Upper lobe of left lung (tissue), 6 donors: Measurements from ENCODE around the gene RNF14. TPM values are rescaled to one million over a fixed set of nuclear protein-coding genes. Genes with fewer than 3 reads are reported as not detected.

Experiments used
- ATAC-seq, 2 donors: fragments of 200-7000 bp; cut with Tn5 transposase; one replicate each; pipeline ENCODE4 v1.9.1; 2022; ENCODE audit warnings: mild to moderate bottlenecking in 2 of 2, moderate library complexity in 2 of 2; ENCODE audit not compliant: low FRiP score in 2 of 2
- DNase-seq, 2 donors: peaks; one replicate each; pipeline ENCODE4 v3.0.0-alpha.2; 2019 to 2020
- H3K27ac ChIP-seq, 4 donors: fragments of 200-600 bp; sonication (generic); one replicate each; pipeline ENCODE4 v1.5.1; 2016 to 2019
- H3K27me3 ChIP-seq, 4 donors: fragments of 200-600 bp; sonication (generic); one replicate each; pipeline ENCODE4 v1.5.1; 2017 to 2019
- H3K36me3 ChIP-seq, 4 donors: fragments of 200-600 bp; sonication (generic); one replicate each; pipeline ENCODE4 v1.5.1; 2016 to 2019
- H3K4me1 ChIP-seq, 4 donors: fragments of 200-600 bp; sonication (generic); one replicate each; pipeline ENCODE4 v1.5.1; 2018 to 2019
- H3K4me3 ChIP-seq, 4 donors: fragments of 200-600 bp; sonication (generic); one replicate each; pipeline ENCODE4 v1.5.1; 2017 to 2019; ENCODE audit warnings: mild to moderate bottlenecking in 2 of 4, moderate library complexity in 1 of 4
- H3K9me3 ChIP-seq, 4 donors: fragments of 200-600 bp; sonication (generic); one replicate each; pipeline ENCODE4 v1.5.1; 2018 to 2019
- EP300 ChIP-seq, 4 donors: sonication (generic); formaldehyde crosslinking; IDR thresholded peaks; one replicate each; pipeline ENCODE4 v1.5.1; 2017; ENCODE audit warnings: antibody characterized with exemption in 4 of 4, control low read depth in 2 of 4
- POLR2A ChIP-seq, 4 donors: fragments of 450-650 bp; IDR thresholded peaks; one replicate each; pipeline ENCODE4 v1.5.1; 2016 to 2017; ENCODE audit warnings: antibody characterized with exemption in 4 of 4, mild to moderate bottlenecking in 2 of 4
- POLR2AphosphoS5 ChIP-seq, 2 donors: sonication (generic); formaldehyde crosslinking; IDR thresholded peaks; one replicate each; pipeline ENCODE4 v1.5.1; 2017; ENCODE audit warnings: antibody characterized with exemption in 2 of 2
- WGBS, 2 donors: methylation state at CpG; one replicate each; pipeline ENCODE4 v1.1.5; 2017 to 2018; 5-methylcytosine and 5-hydroxymethylcytosine counted together
- total RNA-seq, 6 donors: library from RNA; depleted of rRNA in 4 of 6; stranded (reverse); fragments of >200 nt in 4 of 6; gene quantifications; one replicate each; pipeline versions ENCODE4 v1.1.0 to v1.2.1, GENCODE V29; 2016 to 2021
- TF ChIP-seq, protein P1 (sequence below), 6 experiments: fragments of 450-650 bp in 4 of 6; fragments of 200-600 bp in 2 of 6; sonication (generic) in 2 of 6; IDR thresholded peaks; one replicate each; pipeline ENCODE4 v1.5.1; 2016 to 2019; ENCODE audit warnings: antibody characterized with exemption in 6 of 6
- donor health status: DM: no; HTN: no; CAD: no; lungs with moderate emphysema.
- donor health status: DM: no; HTN: yes; CAD: no; lungs with severe emphysema.

Gene RNF14
- total RNA-seq, 6 donors from 2014 or later = 20.3 to 54.6 (median 44.3) TPM

DNA sequence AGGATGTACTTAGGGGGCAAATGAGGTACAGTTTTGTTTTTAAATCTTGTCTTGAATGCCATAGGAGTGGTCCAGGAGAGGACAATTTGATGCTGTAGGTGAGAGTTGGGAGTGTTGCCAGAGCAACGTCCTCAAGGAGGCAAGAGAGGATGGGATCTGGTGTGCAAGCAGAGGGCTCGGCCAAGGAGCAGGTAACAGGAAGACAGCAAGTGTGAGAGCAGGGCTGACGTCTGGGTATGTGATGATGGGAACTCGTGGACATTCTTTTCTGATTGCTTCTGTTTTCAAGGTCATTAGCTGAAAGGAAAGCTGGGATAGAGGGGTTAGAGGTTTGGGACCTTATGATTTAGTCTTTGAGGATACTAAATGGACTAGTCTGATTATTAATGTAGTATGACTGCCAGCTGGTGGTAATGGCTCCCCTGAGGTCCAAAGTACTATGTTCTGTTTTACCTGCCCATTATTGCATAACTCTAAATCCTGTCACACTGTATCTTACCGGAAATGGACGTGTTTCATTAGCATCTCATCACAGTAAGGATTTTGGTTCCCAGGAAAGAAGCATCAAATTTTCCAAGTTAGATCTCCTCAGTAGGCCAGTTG, 28.6 kb downstream of the RNF14 start:
- Histone ChIP-seq H3K9me3 (no peaks in the 10 kb centered on the region), H3K27me3 (no peaks in the 10 kb centered on the region), H3K4me3 (no peak overlapping the region), H3K27ac (no peak overlapping the region), H3K36me3 (peaks cover 11 to 59% (median 30%) of the 10 kb centered on the region in 4 donors), H3K4me1 (no peaks in the 10 kb centered on the region)
- WGBS, 2 donors = 71 to 73% methylated on average over 6 of the region's 6 CpGs
- ATAC-seq = no peak
- no peak for DNase-seq
- TF ChIP-seq POLR2AphosphoS5 (IDR thresholded peaks at IDR 0.05) = no peak
- no peak for TF ChIP-seq EP300 (IDR thresholded peaks at IDR 0.05)
- no peak for TF ChIP-seq POLR2A (IDR thresholded peaks at IDR 0.05)
- TF ChIP-seq, protein P1, sequence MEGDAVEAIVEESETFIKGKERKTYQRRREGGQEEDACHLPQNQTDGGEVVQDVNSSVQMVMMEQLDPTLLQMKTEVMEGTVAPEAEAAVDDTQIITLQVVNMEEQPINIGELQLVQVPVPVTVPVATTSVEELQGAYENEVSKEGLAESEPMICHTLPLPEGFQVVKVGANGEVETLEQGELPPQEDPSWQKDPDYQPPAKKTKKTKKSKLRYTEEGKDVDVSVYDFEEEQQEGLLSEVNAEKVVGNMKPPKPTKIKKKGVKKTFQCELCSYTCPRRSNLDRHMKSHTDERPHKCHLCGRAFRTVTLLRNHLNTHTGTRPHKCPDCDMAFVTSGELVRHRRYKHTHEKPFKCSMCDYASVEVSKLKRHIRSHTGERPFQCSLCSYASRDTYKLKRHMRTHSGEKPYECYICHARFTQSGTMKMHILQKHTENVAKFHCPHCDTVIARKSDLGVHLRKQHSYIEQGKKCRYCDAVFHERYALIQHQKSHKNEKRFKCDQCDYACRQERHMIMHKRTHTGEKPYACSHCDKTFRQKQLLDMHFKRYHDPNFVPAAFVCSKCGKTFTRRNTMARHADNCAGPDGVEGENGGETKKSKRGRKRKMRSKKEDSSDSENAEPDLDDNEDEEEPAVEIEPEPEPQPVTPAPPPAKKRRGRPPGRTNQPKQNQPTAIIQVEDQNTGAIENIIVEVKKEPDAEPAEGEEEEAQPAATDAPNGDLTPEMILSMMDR (IDR thresholded peaks at IDR 0.05) = no peak

DNA sequence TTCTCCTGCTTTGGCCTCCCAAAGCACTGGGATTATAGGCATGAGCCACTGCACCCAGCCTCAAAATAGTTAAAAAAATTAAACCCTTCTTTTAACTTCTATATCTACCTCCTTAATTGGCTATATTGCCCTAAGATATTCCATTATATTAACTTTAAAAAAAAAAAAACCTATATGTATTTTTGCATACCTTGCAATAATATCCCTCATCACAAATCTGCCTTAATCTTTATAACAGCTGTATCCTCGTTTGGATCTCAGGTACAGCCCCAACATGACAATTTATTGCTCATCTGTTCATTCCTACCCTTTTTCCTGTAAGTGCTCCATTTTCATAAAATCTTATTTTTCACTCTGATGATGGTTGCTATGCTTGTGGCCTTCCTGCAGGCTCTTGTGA, 31.3 kb downstream of the RNF14 start:
- WGBS, 2 donors = 78 to 84% methylated on average over 1 of the region's 1 CpG
- no peak for TF ChIP-seq EP300 (IDR thresholded peaks at IDR 0.05)
- no peak for TF ChIP-seq POLR2A (IDR thresholded peaks at IDR 0.05)
- TF ChIP-seq, protein P1 (IDR thresholded peaks at IDR 0.05) = no peak
- TF ChIP-seq POLR2AphosphoS5 (IDR thresholded peaks at IDR 0.05) = no peak

DNA sequence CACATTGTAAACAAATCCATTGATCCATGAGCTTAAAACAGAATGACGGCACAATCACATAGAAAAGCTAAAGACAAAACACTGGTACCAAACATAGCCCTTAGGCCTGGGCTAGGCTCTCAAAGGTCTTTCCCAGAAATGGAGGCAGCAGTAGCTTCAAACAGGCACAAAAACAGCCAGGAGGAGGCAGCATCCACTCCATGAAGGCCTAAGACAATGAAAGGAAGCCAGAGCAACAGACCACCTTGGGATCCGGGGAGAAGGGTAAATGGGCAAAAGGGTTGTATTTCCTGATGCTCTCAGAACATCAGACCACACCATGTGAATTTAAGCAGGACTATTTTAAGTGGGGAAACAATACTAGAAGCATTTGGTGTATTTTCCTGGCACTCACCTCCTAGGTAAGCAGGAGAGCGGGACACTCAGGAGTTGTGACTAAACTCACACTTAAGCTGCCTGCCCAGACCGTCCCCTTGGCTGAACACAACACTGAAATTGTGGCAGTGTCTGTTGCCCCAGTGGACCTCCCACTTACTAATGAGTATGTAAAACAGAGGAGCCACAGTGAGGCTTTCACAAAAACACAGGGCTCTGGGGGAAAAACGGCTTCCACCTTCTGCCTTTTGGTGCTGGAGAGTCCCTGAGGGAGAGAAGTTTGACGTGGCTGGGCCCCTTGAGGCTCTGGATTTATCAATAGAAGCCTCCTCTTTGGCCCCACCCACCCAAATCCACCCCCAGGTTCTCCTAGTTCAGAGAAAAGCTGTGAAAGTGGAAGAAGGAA, 32.0 kb downstream of the RNF14 start:
- ATAC-seq (no peak), DNase-seq (no peak)
- Histone ChIP-seq H3K36me3 (peaks cover 19 to 67% (median 35%) of the 10 kb centered on the region in 4 donors), H3K9me3 (no peaks in the 10 kb centered on the region), H3K27ac (no peak overlapping the region), H3K27me3 (no peaks in the 10 kb centered on the region), H3K4me1 (no peaks in the 10 kb centered on the region), H3K4me3 (no peak overlapping the region)
- WGBS, 2 donors = 74 to 77% methylated on average over 3 to 6 of the region's 6 CpGs
- no peak for TF ChIP-seq POLR2A (IDR thresholded peaks at IDR 0.05)
- TF ChIP-seq, protein P1 (IDR thresholded peaks at IDR 0.05) = peak in 2 of 6 experiments; percentile 8 to 10

More for the DNA sequence above, 31.3 kb downstream of the RNF14 start:
- Histone ChIP-seq H3K4me3 (no peak overlapping the region), H3K36me3 (peaks cover 19 to 63% (median 31%) of the 10 kb centered on the region in 4 donors), H3K9me3 (no peaks in the 10 kb centered on the region), H3K27ac (no peak overlapping the region), H3K27me3 (no peaks in the 10 kb centered on the region), H3K4me1 (no peaks in the 10 kb centered on the region)
- no peak for ATAC-seq
- DNase-seq = no peak

DNA sequence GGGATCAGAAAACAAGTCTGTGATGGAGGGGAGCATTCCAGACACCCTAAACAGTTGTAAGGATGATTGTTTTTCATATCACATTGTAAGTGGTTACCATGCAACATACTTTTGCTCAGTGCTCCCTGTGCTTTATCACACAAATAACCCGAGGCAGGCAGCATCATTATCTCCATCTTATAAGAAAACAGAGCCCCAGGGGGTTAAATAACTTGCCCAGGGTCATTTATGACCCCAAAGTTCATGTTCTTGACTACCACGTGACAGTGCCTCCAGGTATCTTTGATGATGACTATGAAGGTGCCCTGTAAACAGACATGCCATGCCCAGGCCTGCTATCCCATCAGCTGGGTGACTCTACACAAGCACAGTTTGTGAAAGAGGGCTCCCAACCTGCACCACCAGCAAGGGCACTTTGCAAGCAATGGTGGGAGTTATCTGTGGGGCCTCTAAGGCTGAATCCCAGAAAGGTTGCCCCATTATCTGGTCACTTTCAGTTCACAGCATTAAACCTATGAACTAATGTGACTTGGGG, 34.4 kb downstream of the RNF14 start:
- no peaks in the 10 kb centered on the region for H3K9me3 ChIP-seq
- ATAC-seq (no peak), DNase-seq (no peak)
- WGBS, 2 donors = 69 to 75% methylated on average over 2 of the region's 2 CpGs
- H3K27ac ChIP-seq = no peak overlapping the region
- H3K4me1 ChIP-seq = no peaks in the 10 kb centered on the region
- H3K27me3 ChIP-seq = no peaks in the 10 kb centered on the region
- no peak overlapping the region for H3K4me3 ChIP-seq
- TF ChIP-seq POLR2AphosphoS5 (IDR thresholded peaks at IDR 0.05) (no peak), POLR2A (IDR thresholded peaks at IDR 0.05) (no peak), EP300 (IDR thresholded peaks at IDR 0.05) (no peak)
- TF ChIP-seq, protein P1 (IDR thresholded peaks at IDR 0.05) = no peak
- H3K36me3 ChIP-seq = peaks cover 19 to 73% (median 42%) of the 10 kb centered on the region in 4 donors
